Hippocampal formation (tissue), 2 donors: ENCODE measurements around the gene ENTREP1.
A peak's percentile ranks its signal among the peaks of the same experiment; 100 is the strongest.
"Not testable (repeated sequence)": the region's sequence is repeated elsewhere in the genome, so short reads cannot be mapped to it uniquely, and the experiment has no call there.

Source experiments
- DNase-seq, 2 donors: peaks; one replicate each; lab custom pipeline; 2025; lab: John Stamatoyannopoulos, UW

Gene ENTREP1, protein sequence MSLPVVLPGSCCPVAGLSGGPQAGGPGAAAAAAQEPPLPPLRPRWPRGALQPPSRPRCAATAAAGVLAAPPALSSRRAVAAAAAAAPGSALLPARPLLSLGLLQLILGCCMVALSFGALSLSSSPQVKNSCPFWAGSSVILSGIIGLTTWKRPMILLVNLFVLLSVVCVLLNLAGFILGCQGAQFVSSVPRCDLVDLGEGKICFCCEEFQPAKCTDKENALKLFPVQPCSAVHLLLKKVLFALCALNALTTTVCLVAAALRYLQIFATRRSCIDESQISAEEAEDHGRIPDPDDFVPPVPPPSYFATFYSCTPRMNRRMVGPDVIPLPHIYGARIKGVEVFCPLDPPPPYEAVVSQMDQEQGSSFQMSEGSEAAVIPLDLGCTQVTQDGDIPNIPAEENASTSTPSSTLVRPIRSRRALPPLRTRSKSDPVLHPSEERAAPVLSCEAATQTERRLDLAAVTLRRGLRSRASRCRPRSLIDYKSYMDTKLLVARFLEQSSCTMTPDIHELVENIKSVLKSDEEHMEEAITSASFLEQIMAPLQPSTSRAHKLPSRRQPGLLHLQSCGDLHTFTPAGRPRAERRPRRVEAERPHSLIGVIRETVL

DNA sequence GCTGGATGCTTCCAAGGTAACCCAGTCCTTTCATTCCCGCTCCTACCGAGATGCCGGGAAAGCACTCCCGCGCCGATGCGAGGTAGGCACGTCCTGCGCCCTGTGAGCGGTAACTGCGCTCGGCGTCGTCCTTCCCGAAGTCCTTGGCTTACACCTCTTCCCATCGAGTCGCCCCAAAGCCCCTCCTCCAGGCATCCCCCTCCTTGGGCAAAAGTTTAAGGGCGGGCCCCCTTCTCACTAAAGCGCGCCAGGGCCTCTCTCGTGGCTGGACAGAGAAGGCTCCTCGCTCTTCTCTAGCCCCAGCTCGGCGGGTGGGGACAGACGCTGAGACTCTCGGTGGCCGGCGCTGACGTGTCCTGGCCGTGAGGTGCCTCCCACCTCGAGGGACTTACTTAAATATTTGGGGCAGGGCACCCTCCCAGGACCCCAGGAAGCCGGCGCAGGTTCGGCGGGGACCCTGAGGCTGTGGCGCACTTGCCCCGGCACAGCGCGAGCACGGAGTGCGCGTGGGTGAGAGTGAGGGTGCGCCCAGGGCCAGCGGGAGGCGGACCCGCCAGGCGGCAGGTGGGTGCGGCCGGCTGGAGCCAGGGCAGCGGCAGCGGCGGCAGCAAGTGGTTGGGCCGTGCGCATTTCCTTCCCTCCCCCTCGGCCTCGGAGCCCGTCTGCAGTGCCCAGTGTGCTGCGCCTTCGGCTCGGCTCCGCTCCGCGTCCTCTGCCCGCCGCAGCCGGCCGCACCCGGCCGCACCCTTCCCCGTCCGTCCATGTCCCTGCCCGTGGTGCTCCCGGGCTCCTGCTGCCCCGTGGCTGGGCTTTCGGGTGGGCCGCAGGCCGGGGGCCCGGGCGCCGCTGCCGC lies at the start of gene ENTREP1:
ENTREP1 (plus strand) TSS at position 667 of the 853 bp plus-strand sequence; CDS start at position 762, 95 bp downstream.
- peak in 1 of 2 donors; percentile 29 for DNase-seq

DNA sequence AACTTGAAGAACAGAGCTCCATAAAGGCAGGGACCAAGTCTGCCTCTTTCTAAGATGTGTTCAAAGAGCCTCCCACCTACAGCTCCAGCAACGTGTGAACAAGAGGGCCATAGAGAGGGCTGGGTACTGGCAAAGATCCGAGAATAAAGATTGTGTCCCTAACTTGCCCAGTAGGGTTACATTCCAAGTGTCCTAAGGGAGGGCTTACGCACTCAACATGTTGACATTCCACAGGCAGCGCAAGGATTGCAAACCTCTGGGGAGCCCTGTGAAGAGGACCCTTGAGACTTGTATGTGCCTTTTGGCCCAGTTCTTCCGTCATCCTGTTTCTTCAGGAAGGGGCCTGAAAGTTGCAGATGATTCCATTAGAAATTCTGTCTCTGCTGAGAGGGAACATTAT lies 48.2 kb upstream of the ENTREP1 start:
- no peak for DNase-seq

DNA sequence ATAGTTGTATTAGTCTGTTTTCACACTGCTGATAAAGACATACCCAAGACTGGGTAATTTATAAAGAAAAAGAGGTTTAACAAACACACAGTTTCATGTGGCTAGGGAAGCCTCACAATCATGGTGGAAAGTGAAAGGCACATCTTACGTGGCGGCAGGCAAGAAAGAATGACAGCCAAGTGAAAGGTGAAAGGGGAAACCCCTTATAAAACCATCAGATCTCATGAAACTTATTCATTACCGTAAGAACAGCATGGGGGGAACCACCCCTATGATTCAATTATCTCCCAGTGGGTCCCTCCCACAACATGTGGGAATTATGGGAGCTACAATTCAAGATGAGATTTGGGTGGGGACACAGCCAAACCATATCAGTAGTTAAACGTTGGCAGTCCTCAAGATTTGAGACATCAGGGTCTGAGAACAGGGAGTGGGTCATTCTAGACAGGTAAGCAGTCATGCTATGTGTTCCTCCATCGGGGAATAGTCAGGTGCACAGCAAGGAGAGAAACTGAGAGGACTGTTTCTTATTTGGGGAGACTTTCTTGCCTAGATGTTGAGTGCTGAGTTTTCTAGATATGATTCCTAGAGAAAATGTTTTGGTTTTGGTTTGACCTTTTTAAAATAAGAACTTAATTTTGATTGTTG lies 45.8 kb upstream of the ENTREP1 start:
- DNase-seq = no peak

DNA sequence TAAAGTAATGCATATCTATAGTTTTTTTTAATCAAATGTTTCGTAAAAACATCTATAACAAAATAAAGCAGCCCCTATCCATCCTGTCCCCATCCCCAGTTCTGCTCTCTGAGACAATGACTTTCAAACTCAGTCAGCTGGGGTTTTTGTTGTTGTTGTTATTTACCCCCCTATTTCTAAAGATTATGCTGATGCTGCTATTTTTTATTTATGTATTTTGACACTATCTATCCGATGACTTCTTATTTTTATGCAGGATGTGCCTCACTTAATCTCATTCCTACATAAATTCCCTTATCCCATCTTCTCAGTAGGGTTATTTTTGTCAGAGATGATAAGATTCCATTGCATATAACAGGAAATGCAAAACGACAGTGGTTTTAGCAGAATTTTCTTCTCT lies 45.3 kb upstream of the ENTREP1 start:
- no peak for DNase-seq

DNA sequence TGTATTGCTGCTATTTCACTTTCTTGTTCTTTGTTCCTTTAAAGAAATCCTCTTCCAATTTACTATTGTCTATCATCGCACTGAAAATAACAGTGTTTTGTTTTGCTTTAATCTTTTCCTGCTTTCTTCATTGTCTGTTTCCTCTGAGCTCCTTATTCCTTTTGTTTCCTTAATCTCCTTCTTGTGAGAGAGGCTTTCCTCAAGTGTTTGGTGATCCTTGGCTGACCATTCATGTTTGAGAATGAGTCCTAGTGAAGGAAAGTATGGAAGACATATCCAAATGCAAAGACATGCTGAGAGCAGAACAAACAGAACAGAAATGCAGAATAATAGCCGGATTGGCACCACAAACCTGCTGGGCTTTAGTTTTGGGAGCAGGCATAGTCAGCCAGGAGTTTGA lies 42.0 kb upstream of the ENTREP1 start:
- DNase-seq = no peak

DNA sequence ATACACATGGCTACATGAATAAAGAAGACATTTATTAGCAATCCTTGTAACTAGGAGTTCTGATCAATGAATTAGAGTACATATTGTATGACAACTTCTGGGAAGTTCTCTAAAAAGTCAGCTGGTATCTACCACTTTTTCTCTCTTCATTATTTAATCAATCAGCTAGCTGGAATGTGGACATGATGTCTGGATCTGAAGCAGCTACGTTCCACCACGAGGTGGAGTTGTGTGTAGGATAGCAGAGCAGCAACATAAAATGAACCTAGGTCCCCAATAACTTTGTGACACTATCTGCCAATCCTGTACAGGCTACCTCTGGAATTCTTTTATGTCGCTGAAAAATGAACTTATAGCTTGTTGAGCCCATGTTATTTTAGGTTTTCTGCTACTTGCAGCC lies 32.9 kb upstream of the ENTREP1 start:
- DNase-seq = no peak

DNA sequence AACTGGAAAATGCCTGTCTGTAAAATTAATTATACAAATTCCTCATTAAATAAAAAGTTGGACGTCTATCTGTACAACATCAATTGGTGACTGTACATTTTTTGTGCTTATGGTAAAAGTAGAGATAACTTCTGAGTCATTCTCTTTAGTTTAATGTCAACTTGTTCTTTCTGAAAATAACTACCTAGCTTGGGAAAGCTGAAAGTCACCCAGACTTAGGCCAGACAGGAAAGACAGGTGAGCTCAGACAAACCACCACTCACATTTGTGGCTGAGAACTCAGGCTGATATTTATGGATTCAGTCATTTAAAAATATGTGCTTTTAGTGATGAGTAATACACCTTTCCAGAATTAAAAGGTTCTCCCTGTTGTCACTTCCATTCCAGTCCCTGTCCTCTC lies 31.9 kb upstream of the ENTREP1 start:
- DNase-seq = no peak

DNA sequence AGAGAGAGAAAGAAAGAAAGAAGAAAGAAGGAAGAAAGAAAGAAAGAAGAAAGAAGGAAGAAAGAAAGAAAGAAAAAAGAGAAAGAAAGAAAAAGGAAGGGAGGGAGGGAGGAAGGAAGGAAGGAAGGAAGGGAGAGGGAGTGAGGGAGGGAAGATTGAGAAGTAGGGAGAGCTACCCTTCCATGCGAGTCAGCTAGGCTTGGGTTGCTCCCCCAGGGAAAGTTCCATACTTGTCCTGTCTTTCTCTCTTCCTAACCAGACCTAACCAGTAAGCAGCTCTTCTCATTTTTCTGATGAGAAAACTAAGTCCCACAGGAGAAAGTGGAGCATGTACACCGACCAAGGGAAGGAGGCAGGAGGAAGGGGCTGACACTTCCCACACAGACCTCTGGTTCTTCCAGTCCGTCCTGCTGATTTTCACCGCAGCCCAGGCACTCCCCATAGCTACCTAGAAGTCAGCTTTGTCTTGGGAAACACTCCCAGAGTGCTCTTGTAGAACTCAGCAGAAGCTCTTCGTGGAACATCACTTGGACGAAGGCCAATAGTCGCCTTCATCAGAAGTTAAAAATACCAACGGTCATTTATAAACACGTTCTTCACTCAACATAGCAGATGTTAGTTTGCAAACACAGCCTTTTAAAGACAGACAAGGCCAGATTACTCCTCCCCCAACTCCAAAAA lies 29.0 kb upstream of the ENTREP1 start:
- no peak for DNase-seq

DNA sequence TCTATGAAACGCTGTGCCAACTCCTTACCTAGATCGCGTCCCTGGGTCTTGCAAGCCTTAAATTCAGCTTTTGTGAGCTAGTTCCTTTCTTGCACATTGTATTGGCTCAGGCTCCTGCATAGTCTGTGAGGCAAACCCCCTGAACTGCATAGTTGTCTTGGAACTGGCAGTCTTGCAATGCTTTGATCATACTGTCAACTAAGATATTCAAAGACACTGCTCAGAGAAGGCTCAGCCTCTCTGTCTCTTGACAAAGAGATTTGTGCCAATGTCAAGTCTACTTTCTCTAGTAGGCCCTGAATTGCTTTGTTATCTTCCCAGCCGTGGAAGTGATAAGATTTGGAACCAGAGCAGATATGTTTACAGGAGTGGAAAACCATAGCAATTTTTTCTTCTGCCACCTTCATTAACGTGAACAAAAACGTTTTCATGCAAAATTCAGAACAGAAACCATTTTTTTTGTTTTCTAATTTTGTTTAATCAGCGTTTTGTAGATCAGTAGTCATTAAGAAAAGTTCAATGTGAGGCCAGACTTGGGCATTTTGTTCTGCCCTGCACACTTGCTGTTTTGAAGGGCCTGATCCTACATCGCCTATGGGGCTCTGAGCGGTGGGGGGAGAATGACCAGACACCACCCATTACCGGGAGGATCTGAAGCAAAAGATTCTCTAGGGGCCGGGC lies 27.6 kb upstream of the ENTREP1 start:
- DNase-seq = no peak

DNA sequence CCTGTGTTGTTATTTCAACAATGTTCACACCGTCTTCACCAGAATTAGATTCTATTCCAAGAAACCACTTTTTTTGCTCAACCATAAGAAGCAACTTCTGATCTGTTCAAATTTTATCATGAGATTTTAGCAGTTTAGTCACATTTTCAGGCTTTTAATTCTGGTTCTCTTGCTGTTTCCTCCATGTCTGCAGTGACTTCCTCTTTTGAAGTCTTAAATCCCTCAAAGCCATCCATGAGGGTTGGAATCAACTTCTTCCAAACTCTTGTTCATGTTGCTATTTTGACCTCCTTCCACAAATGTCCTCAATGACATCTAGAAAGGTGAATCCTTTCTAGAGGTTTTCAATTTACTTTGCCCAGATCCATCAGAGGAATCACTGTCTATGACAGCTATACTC lies 25.7 kb upstream of the ENTREP1 start:
- DNase-seq = no peak

DNA sequence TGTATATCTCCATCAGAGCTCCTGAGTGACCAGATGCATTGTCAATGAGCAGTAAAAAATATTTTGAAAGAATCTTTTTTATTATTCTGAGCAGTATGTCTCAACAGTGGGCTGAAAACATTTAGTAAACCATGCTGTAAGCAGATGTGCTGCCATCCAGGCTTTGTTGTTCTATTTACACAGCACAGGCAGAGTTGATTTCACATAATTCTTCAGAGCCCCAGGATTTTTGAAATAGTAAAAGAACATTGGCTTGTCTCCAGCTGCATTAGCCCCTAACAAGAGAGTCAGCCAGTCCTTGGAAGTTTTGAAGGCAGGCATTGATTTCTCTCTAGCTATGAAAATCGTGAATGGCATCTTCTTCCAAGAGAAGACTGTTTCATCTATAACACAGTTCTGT lies 25.2 kb upstream of the ENTREP1 start:
- DNase-seq = no peak

DNA sequence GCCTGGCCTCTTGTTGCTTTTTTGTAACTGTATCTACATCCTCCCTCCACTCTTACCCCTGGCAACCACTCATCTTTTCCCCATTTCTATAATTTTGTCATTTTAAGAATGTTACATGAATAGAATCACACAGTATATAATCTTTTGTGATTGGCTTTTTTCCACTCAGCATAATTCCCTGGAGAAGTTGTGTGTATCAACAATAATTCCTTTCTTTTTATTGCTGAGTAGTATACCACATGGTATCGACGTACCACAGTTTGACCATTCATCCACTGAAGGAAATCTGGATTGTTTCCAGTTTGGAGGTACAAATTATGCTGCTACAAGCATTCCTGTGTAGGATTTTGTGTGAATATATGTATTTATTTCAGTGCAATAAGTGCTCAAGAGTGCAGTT lies 21.7 kb upstream of the ENTREP1 start:
- DNase-seq = no peak

DNA sequence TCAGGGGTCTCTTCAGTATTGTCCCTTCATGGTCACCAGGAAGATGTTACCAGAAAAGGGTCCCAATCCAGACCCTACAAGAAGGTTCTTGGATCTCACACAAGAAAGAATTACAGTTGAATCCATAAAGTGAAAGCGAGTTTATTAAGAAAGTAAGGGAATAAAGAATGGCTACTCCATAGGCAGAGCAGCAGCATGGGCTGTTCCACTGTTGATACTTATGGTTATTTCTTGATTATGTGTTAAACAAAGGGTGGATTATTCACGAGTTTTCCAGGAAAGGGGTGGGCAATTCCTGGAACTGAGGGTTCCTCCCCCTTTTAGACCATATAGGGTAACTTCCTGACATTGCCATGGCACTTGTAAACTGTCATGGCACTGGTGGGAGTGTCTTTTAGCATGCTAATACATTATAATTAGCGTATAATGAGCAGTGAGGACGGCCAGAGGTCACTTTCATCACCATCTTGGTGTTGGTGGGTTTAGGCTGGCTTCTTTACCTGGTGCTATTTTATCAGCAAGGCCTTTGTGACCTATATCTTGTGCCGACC lies 18.0 kb upstream of the ENTREP1 start:
- not testable (repeated sequence) for DNase-seq

DNA sequence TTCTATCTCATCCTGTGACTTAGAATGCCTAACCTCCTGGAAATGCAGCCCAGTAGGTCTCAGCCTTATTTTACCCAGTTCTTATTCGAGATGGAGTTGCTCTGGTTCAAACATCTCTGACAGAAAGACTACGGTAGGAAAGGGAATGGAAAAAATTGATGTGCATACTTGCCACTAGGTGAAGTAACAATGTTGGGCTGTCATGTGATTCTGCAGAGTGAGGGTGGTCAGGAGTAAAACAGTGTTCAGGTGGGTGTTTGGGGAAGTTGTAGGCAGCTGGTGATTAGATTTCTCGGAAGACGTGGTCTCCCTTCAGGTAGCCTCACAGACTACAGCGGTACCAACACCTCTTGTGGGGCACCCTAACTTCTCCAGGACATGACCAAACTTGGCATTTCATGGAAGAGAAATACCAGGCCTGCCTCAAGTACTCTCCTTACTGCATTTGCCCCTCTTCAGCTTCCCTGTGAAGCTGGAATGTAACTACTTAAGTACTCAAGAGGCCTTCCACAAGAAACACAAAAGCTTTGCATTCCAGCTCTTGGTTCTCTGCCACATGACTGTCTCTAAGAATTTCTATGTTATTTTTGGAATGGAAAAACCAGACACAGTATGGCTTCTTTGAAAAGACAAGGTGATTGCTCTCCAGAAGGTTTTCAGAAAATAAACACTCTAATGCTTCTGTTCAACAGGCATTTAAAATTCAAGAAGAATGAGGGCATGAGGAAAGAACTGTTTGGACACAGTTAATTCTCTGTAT lies 17.4 kb upstream of the ENTREP1 start:
- no peak for DNase-seq

DNA sequence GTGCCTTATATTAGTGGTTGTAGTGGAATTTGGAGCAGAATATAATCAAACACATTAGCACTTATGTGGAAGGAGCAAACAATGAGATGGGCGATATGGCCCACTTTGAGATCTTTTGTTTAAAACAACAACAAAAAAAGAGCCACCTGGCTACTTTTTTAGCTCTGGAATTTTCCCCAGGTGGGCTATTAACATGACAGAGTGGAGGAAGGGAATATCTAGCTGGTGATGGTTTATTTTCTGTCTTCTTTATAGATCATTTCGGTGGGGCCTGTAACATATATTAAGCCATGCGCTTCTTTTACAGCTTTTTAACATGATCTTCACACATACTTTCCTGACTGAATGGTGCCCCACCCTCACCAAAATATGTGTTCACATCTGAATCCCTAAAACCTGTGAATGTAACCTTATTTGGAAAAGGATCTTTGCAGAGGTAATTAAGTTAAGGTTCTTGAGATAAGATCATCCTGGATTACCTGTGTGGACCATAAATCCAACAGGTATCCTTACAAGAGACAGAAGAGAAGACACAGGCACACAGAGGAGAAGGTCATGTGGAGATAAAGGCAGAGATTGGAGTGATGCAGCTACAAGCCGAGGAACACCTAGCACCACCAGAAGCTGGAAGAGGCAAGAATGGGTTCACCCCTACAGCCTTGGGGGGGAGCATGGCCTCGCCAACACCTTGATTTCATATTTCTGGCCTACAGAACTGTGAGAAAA lies 16.6 kb upstream of the ENTREP1 start:
- DNase-seq = no peak

DNA sequence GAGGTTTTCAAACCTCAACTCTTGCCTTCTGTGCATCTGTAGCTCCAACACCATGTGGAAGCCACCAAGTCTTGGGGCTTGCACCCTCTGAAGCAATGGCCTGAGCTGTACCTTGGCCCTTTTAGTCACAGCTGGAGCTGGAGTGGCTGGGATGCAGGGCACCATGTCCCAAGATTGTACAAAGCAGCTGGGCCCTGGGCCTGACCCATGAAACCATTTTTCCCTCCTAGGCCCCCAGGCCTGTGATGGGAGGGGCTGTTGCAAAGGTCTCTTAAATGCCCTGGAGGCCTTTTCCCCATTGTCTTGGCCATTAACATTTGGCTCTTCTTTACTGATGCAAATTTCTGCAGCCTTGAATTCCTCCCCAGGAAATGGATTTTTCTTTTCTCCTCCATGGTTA lies 11.8 kb upstream of the ENTREP1 start:
- DNase-seq = no peak

DNA sequence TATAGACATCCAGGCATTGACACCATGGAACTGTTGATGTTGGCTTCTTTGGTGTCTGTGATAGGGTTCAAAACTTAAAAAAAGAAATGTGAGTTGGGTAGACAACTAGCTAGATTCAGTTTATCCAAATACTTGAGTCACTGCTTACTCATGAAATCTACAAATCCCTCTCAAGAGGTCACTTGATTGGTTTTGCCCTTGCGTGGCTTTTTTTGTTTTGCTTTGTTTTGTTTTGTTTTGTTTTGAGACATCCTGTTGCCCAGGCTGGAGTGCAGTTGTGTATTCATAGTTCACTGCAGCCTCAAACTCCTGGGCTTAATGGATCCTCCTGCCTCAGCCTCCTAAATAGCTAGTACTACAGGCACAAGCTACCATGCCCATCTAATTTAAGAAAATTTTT lies 10.5 kb upstream of the ENTREP1 start:
- no peak for DNase-seq

DNA sequence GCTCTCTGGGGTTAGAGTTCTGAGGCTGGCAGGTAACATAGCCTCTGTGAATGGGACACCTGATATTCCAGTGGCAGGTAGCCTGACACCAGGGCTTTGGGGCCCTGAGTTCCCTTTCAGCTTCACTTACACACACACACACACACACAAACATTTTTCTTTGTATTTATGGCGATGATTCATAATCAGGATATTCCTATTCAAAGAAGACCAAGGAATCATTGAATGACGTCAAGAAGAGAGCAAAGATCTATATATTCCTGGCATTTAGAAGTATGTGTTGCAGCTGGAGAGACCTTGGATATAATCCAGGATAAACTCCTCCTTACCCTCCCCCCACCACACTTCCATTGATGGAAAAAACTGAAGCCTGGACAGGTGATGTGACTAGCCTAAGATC lies 7.9 kb upstream of the ENTREP1 start:
- DNase-seq = no peak

DNA sequence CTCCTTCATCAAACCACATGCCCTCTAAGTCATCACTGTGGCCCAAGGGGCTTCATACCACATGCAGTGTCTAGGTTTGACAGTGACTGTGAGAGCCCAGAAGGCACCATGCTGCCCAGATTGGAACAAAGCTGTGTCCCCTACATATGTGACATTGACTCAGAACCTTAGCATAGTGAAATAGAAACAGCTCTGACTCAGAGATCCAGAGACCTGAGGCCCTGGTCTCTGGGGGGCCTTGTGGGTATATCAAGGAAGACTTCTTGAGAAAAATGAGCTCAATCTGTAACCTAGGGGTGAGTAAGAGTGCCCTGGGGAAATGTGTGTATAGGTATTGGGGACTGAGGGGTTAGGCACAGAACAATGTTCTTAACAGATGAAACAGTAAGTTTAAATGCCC lies 7.1 kb upstream of the ENTREP1 start:
- no peak for DNase-seq
